Spleen (tissue), 11 donors: ENCODE results near the gene KLHL18. TPM values are rescaled to one million over a fixed set of nuclear protein-coding genes. Genes with fewer than 3 reads are reported as not detected.
"Not testable (repeated sequence)": the region's sequence is repeated elsewhere in the genome, so short reads cannot be mapped to it uniquely, and the experiment has no call there.

Experiments
- DNase-seq: peaks from one replicate; pipeline ENCODE4 v3.0.0-alpha.2; 2020
- H3K27ac ChIP-seq, 8 donors: fragments of 200-600 bp; sonication (generic) in 7 of 8; 1 replicate in 4 of 8; 2 replicates in 4 of 8; pipeline versions ENCODE4 v1.5.0 to v1.8.0; 2016 to 2021; ENCODE audit warnings: inconsistent platforms in 4 of 8, mild to moderate bottlenecking in 4 of 8, moderate library complexity in 1 of 8
- H3K27me3 ChIP-seq, 7 donors: fragments of 200-600 bp; sonication (generic) in 6 of 7; replicated peaks in 1 of 7; 1 replicate in 4 of 7; 2 replicates in 3 of 7; pipeline versions ENCODE4 v1.5.0 to v1.8.0; 2016 to 2021; ENCODE audit warnings: inconsistent platforms in 3 of 7, mild to moderate bottlenecking in 1 of 7
- H3K36me3 ChIP-seq, 6 donors: fragments of 200-600 bp; sonication (generic) in 5 of 6; 1 replicate in 4 of 6; 2 replicates in 2 of 6; pipeline versions ENCODE4 v1.5.0 to v1.8.0; 2016 to 2021; ENCODE audit warnings: inconsistent platforms in 2 of 6
- H3K4me1 ChIP-seq, 6 donors: fragments of 200-600 bp; sonication (generic) in 5 of 6; 1 replicate in 3 of 6; 2 replicates in 3 of 6; pipeline versions ENCODE4 v1.5.0 to v1.8.0; 2016 to 2021; ENCODE audit warnings: inconsistent platforms in 3 of 6
- H3K4me3 ChIP-seq, 8 donors: fragments of 200-600 bp; sonication (generic) in 7 of 8; 1 replicate in 4 of 8; 2 replicates in 4 of 8; pipeline versions ENCODE4 v1.5.0 to v1.8.0; 2016 to 2021; ENCODE audit warnings: inconsistent platforms in 4 of 8, mild to moderate bottlenecking in 4 of 8, moderate library complexity in 2 of 8
- H3K9me3 ChIP-seq, 8 donors: fragments of 200-600 bp; sonication (generic) in 7 of 8; 1 replicate in 4 of 8; 2 replicates in 4 of 8; pipeline versions ENCODE4 v1.5.0 to v1.8.0; 2016 to 2021; ENCODE audit warnings: inconsistent platforms in 4 of 8
- CTCF ChIP-seq, 11 experiments: fragments of 200-600 bp in 7 of 11; fragments of 450-650 bp in 4 of 11; sonication (generic) in 4 of 11; IDR thresholded peaks in 8 of 11; conservative IDR thresholded peaks in 3 of 11; 1 replicate in 7 of 11; 2 replicates in 4 of 11; pipeline versions ENCODE4 v1.4.0 to v1.8.0; 2016 to 2021; ENCODE audit warnings: antibody characterized with exemption in 11 of 11, inconsistent platforms in 4 of 11, mild to moderate bottlenecking in 1 of 11
- POLR2A ChIP-seq, 3 donors: fragments of 450-650 bp; IDR thresholded peaks; one replicate each; pipeline ENCODE4 v1.5.1; 2017; ENCODE audit warnings: antibody characterized with exemption in 3 of 3, mild to moderate bottlenecking in 1 of 3
- POLR2AphosphoS5 ChIP-seq, 3 donors: sonication (generic); formaldehyde crosslinking; IDR thresholded peaks; one replicate each; pipeline ENCODE4 v1.5.1; 2017; ENCODE audit warnings: antibody characterized with exemption in 3 of 3
- WGBS, 5 donors: extraction: QIAGEN DNeasy Blood & Tissue Kit in 3 of 5; methylation state at CpG; one replicate each; pipeline versions ENCODE4 v1.1.5 to v1.1.7; 2013 to 2018; 5-methylcytosine and 5-hydroxymethylcytosine counted together
- intact Hi-C: fragments of 100-400 bp; cut with DNase I; formaldehyde crosslinking; loops from one replicate; pipeline ENCODE4 v1.15.0; 2023; ENCODE audit warnings: low total_unique reads
- polyA plus RNA-seq, 3 donors: library from polyadenylated mRNA; stranded (reverse); fragments of 200-250 nt; gene quantifications; one replicate each; pipeline ENCODE4 v1.2.1, GENCODE V29; 2013
- total RNA-seq, 7 donors: library from RNA; depleted of rRNA in 3 of 7; stranded (reverse); fragments of >200 nt in 3 of 7; fragmentation: NEBNext Ultra II Directional in 4 of 7; extraction: Animal tissue kit (Norgen Biotek cat#: 25700) in 4 of 7; gene quantifications; one replicate each; pipeline versions ENCODE4 v1.1.0 to v1.2.1, GENCODE V29; 2016 to 2021
- donor health status: healthy with polysubstance abuse.
- donor health status: DM: no; HTN: no; CAD: no; lungs with moderate emphysema.
- donor health status: DM: no; HTN: no; CAD: no.
- donor health status: Bipolar disorder and iron deficiency.
- donor health status: healthy.
- donor health status: DM: no; HTN: no; CAD: no.
- donor health status: DM: yes; HTN: yes; CAD: no.

KLHL18 gene
- total and polyA plus RNA-seq, 10 donors, result 19.2 to 44.6 (median 29.7) TPM

GRCh38 chr3:47367631-47368030 lies 84.9 kb downstream of the KLHL18 start:
- Histone ChIP-seq H3K27ac (no peak overlapping the region), H3K27me3 (peaks cover 0 to 11% (median 0%) of the 10 kb centered on the region in 7 donors), H3K4me1 (peaks cover 0 to 50% (median 15%) of the 10 kb centered on the region in 6 donors), H3K36me3 (no peaks in the 10 kb centered on the region), H3K9me3 (no peaks in the 10 kb centered on the region), H3K4me3 (no peak overlapping the region)
- no peak for DNase-seq
- WGBS, 5 donors, result 90 to 94% (median 92%) methylated on average over 7 of the region's 7 CpGs
- TF ChIP-seq CTCF (IDR thresholded peaks at IDR 0.05 in 8 of 11, conservative IDR thresholded peaks at IDR 0.05 in 3 of 11), result no peak
- TF ChIP-seq POLR2AphosphoS5 (IDR thresholded peaks at IDR 0.05), result no peak
- no peak for TF ChIP-seq POLR2A (IDR thresholded peaks at IDR 0.05)
- intact Hi-C loops, result no loop called here

GRCh38 chr3:47370020-47370419 lies 87.3 kb downstream of the KLHL18 start:
- peaks cover 0 to 40% (median 9%) of the 10 kb centered on the region in 6 donors for H3K4me1 ChIP-seq
- H3K9me3 ChIP-seq, H3K36me3 ChIP-seq, H3K4me3 ChIP-seq, intact Hi-C loops, DNase-seq: not testable (repeated sequence)
- 85 to 97% (median 93%) methylated on average over 8 of the region's 8 CpGs for WGBS, 5 donors
- H3K27ac ChIP-seq, result peak overlapping the region in 1 of 8 donors; percentile 50
- H3K27me3 ChIP-seq, result peaks cover 0 to 11% (median 0%) of the 10 kb centered on the region in 7 donors

GRCh38 chr3:47370887-47371697 lies 88.3 kb downstream of the KLHL18 start:
- H3K27ac ChIP-seq, result peak overlapping the region in 1 of 8 donors; percentile 50
- H3K27me3 ChIP-seq, result peaks cover 0 to 11% (median 0%) of the 10 kb centered on the region in 7 donors
- intact Hi-C loops, result no loop called here
- whole genome bisulfite sequencing, 5 donors, result 28 to 56% (median 41%) methylated on average over 7 to 13 of the region's 13 CpGs
- H3K4me1 ChIP-seq, result peaks cover 0 to 32% (median 6%) of the 10 kb centered on the region in 6 donors
- peak; percentile 80 for DNase-seq
- no peak for TF ChIP-seq POLR2AphosphoS5 (IDR thresholded peaks at IDR 0.05)
- TF ChIP-seq CTCF (IDR thresholded peaks at IDR 0.05 in 8 of 11, conservative IDR thresholded peaks at IDR 0.05 in 3 of 11), result peak in 7 of 11 experiments; percentile 26 to 75 (median 64)
- TF ChIP-seq POLR2A (IDR thresholded peaks at IDR 0.05), result no peak
- no peaks in the 10 kb centered on the region for H3K9me3 ChIP-seq
- H3K36me3 ChIP-seq, result no peaks in the 10 kb centered on the region
- no peak overlapping the region for H3K4me3 ChIP-seq

GRCh38 chr3:47374587-47374986 lies 91.8 kb downstream of the KLHL18 start:
- peak; percentile 4 for DNase-seq
- Histone ChIP-seq H3K27ac (no peak overlapping the region), H3K9me3 (no peaks in the 10 kb centered on the region), H3K4me3 (no peak overlapping the region), H3K36me3 (no peaks in the 10 kb centered on the region), H3K4me1 (peaks cover 10 to 48% (median 24%) of the 10 kb centered on the region in 6 donors), H3K27me3 (peaks cover 0 to 11% (median 0%) of the 10 kb centered on the region in 7 donors)
- TF ChIP-seq POLR2A (IDR thresholded peaks at IDR 0.05) (no peak), POLR2AphosphoS5 (IDR thresholded peaks at IDR 0.05) (no peak), CTCF (IDR thresholded peaks at IDR 0.05 in 8 of 11, conservative IDR thresholded peaks at IDR 0.05 in 3 of 11) (no peak)
- intact Hi-C loops, result no loop called here
